Cardiac muscle cell (in vitro differentiated cells and primary cell): Measurements from ENCODE around the gene PSTPIP2. TPM values are rescaled to one million over a fixed set of nuclear protein-coding genes. Genes with fewer than 3 reads are reported as not detected.
A peak's percentile ranks its signal among the peaks of the same experiment; 100 is the strongest.
"Not testable (repeated sequence)": the region's sequence is repeated elsewhere in the genome, so short reads cannot be mapped to it uniquely, and the experiment has no call there.

ENCODE experiments used
- DNase-seq, 2 donors: peaks; one replicate each; pipeline versions ENCODE4 v3.0.0 to v3.0.0-alpha.2; 2010 to 2017; ENCODE audit warnings: low read depth in 1 of 2, low spot score in 1 of 2
- H3K27ac ChIP-seq: fragments of 200-600 bp; sonication (generic); 2 replicates; pipeline ENCODE4 v1.5.1; 2016
- H3K27me3 ChIP-seq: fragments of 200-600 bp; sonication (generic); 2 replicates; pipeline ENCODE4 v1.6.0; 2016; ENCODE audit warnings: control low read depth
- H3K36me3 ChIP-seq: fragments of 200-600 bp; sonication (generic); 2 replicates; pipeline ENCODE4 v1.5.1; 2016; ENCODE audit warnings: control low read depth
- H3K4me1 ChIP-seq: fragments of 200-600 bp; sonication (generic); 2 replicates; pipeline ENCODE4 v1.8.1; 2017; ENCODE audit warnings: low read depth, mild to moderate bottlenecking, mixed run types
- H3K4me3 ChIP-seq: fragments of 200-600 bp; sonication (generic); 2 replicates; pipeline ENCODE4 v1.5.1; 2016; ENCODE audit warnings: mild to moderate bottlenecking
- H3K9me3 ChIP-seq: fragments of 200-600 bp; sonication (generic); 2 replicates; pipeline ENCODE4 v1.5.1; 2017; ENCODE audit warnings: low read depth, mild to moderate bottlenecking, control low read depth
- CTCF ChIP-seq: IDR thresholded peaks from 2 replicates; pipeline ENCODE4 v1.5.1; 2012; ENCODE audit warnings: low read depth, mild to moderate bottlenecking, low read length
- polyA plus RNA-seq: library from polyadenylated mRNA; unstranded; fragments of >200 nt; fragmentation: Nextera tagmentation; extraction: Ambion mirVana; gene quantifications from 2 replicates; pipeline ENCODE4 v1.2.1, GENCODE V29; 2016
- total RNA-seq: library from RNA; depleted of rRNA; stranded (reverse); fragments of >200 nt; gene quantifications from 2 replicates; pipeline ENCODE4 v1.2.3, GENCODE V29; 2016

PSTPIP2 gene
- total and polyA plus RNA-seq, 2 experiments from 2014 or later, result 4.6 to 4.7 TPM

- Histone ChIP-seq H3K27me3 (no peaks in the 10 kb centered on the region), H3K36me3 (peaks cover 20% of the 10 kb centered on the region), H3K27ac (peak overlapping the region; percentile 66), H3K9me3 (no peaks in the 10 kb centered on the region), H3K4me3 (no peak overlapping the region), H3K4me1 (peaks cover 36% of the 10 kb centered on the region)
- DNase-seq, result no peak
- TF ChIP-seq CTCF, result no peak
Measured at GRCh38 chr18:46095532-46095931, 23.5 kb upstream of the PSTPIP2 start.

- Histone ChIP-seq H3K36me3 (peaks cover 78% of the 10 kb centered on the region), H3K27ac (peak overlapping the region; percentile 92), H3K4me1 (peaks cover 59% of the 10 kb centered on the region)
- H3K4me3 ChIP-seq, H3K27me3 ChIP-seq, H3K9me3 ChIP-seq: not testable (repeated sequence)
- DNase-seq, result peak; percentile 59 to 79
Measured at GRCh38 chr18:46088501-46088900, 16.4 kb upstream of the PSTPIP2 start.

- H3K9me3 ChIP-seq, result no peaks in the 10 kb centered on the region
- DNase-seq, result no peak
- TF ChIP-seq CTCF, result no peak
- H3K27ac ChIP-seq, result peak overlapping the region; percentile 80
- H3K36me3 ChIP-seq, result peaks cover 68% of the 10 kb centered on the region
- no peak overlapping the region for H3K4me3 ChIP-seq
- H3K27me3 ChIP-seq, result no peaks in the 10 kb centered on the region
- peaks cover 37% of the 10 kb centered on the region for H3K4me1 ChIP-seq
Measured at GRCh38 chr18:46084431-46084830, 12.4 kb upstream of the PSTPIP2 start.

GRCh38 chr18:46080156-46080555 lies 8.1 kb upstream of the PSTPIP2 start:
- no peak for TF ChIP-seq CTCF
- H3K9me3 ChIP-seq, result no peaks in the 10 kb centered on the region
- peak overlapping the region; percentile 61 for H3K27ac ChIP-seq
- H3K27me3 ChIP-seq, result no peaks in the 10 kb centered on the region
- H3K4me1 ChIP-seq, result peaks cover 19% of the 10 kb centered on the region
- H3K36me3 ChIP-seq, result peaks cover 29% of the 10 kb centered on the region
- DNase-seq, result no peak
- H3K4me3 ChIP-seq, result no peak overlapping the region

- TF ChIP-seq CTCF, result no peak
- Histone ChIP-seq H3K27me3 (no peaks in the 10 kb centered on the region), H3K27ac (no peak overlapping the region), H3K9me3 (no peaks in the 10 kb centered on the region), H3K4me1 (peaks cover 10% of the 10 kb centered on the region), H3K4me3 (no peak overlapping the region), H3K36me3 (peaks cover 22% of the 10 kb centered on the region)
- no peak for DNase-seq
Measured at GRCh38 chr18:46079336-46079735, 7.3 kb upstream of the PSTPIP2 start.

- no peaks in the 10 kb centered on the region for H3K4me1 ChIP-seq
- peak; percentile 67 to 76 for DNase-seq
- no peaks in the 10 kb centered on the region for H3K36me3 ChIP-seq
- H3K27ac ChIP-seq, result no peak overlapping the region
- no peaks in the 10 kb centered on the region for H3K27me3 ChIP-seq
- TF ChIP-seq CTCF, result peak; percentile 62
- no peaks in the 10 kb centered on the region for H3K9me3 ChIP-seq
- no peak overlapping the region for H3K4me3 ChIP-seq
Measured at GRCh38 chr18:46073474-46074331, 1.6 kb upstream of the PSTPIP2 start.
